Jurkat, Clone E6-1 (cell line): Measurements from ENCODE around the gene PGK2.

ENCODE experiments used
- DNase-seq: peaks from one replicate; pipeline ENCODE4 v3.0.0-alpha.2; 2011; ENCODE audit warnings: low read depth, low spot score
- H3K4me3 ChIP-seq: 2 replicates; pipeline ENCODE4 v1.5.1; 2011; ENCODE audit warnings: mild to moderate bottlenecking, low read length, control low read depth, moderate library complexity

PGK2 gene

GRCh38 chr6:49744259-49744658 lies 42.8 kb downstream of the PGK2 start, which contains the start of gene CRISP3:
Gene CRISP3 (minus strand): TSS chr6:49744388. CDS start chr6:49744367, 21 bp downstream.
- no peak within 1 kb of the TSS for H3K4me3 ChIP-seq
- no peak for DNase-seq

GRCh38 chr6:49743429-49743828 lies 43.7 kb downstream of the PGK2 start:
- DNase-seq, result no peak
- no peak overlapping the region for H3K4me3 ChIP-seq

- H3K4me3 ChIP-seq, result no peak overlapping the region
- DNase-seq, result no peak
Observed at GRCh38 chr6:49739423-49739822, 47.7 kb downstream of the PGK2 start.

GRCh38 chr6:49736017-49736508 lies 51.0 kb downstream of the PGK2 start:
- no peak overlapping the region for H3K4me3 ChIP-seq
- no peak for DNase-seq
